ENCODE measurements around the gene NME8. TPM values are rescaled to one million over a fixed set of nuclear protein-coding genes. Genes with fewer than 3 reads are reported as not detected.

NME8 gene
- total RNA-seq, 1 donor from 2014 or later: not detected

- TF ChIP-seq CTCF (IDR thresholded peaks at IDR 0.05; ENCODE audit: insufficient read depth, low read depth, low read length) (no peak), EZH2 (IDR thresholded peaks at IDR 0.05; ENCODE audit: insufficient read depth, low read length) (no peak)
- Histone ChIP-seq H3K36me3 (ENCODE audit: insufficient read depth, low read length) (no peaks in the 10 kb centered on the region), H3K27me3 (ENCODE audit: insufficient read depth, low read length) (no peaks in the 10 kb centered on the region), H3K9ac (ENCODE audit: low read length) (no peak overlapping the region), H3K79me2 (ENCODE audit: insufficient read depth, low read length) (no peaks in the 10 kb centered on the region), H3K4me2 (ENCODE audit: low read length) (no peak overlapping the region), H4K20me1 (ENCODE audit: insufficient read depth, low read length) (no peaks in the 10 kb centered on the region), H2AFZ (ENCODE audit: low read depth, low read length) (no peak overlapping the region), H3K4me1 (ENCODE audit: insufficient read depth, low read length) (no peaks in the 10 kb centered on the region), H3K27ac (ENCODE audit: low read depth, low read length) (no peak overlapping the region), H3K4me3 (ENCODE audit: insufficient read depth, low read depth, low read length) (no peak overlapping the region), H3K9me3 (ENCODE audit: insufficient read depth, low read depth, low read length) (peaks cover 3% of the 10 kb centered on the region)
- Mint-ChIP-seq H3K27ac (ENCODE audit: unreplicated experiment) (no peak overlapping the region), H3K4me3 (ENCODE audit: unreplicated experiment) (no peak overlapping the region), H3K27me3 (ENCODE audit: low read depth, unreplicated experiment) (no peaks in the 10 kb centered on the region), H3K4me1 (ENCODE audit: low read depth, unreplicated experiment) (no peaks in the 10 kb centered on the region), H3K9me3 (ENCODE audit: unreplicated experiment) (no peaks in the 10 kb centered on the region), H3K36me3 (ENCODE audit: low read depth, unreplicated experiment) (no peaks in the 10 kb centered on the region)
- FAIRE-seq (no peak), DNase-seq (ENCODE audit: low read depth) (no peak)
Measured at GRCh38 chr7:37823557-37823956, 24.8 kb upstream of the NME8 start.

DNA sequence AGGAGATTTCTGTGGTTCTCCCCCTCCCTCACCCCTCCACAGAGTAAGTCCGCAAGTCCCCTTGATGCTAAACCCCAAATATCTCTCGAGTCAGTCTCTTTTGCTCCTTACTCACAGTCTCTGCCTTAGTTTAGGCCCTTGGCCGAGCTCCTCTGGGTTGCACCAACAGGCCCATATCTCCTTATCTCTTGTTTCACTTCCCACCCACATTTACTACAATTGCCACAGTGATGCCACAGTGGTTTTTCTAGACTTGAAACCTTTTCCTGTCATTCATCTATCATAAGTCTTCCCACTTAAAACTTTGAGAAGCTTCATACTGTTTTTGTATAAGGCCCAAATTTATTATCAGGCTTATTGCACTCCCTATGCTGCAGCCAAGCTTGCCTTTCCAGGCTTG, 23.4 kb upstream of the NME8 start:
- H3K79me2 ChIP-seq (ENCODE audit: insufficient read depth, low read length): no peaks in the 10 kb centered on the region
- TF ChIP-seq EZH2 (IDR thresholded peaks at IDR 0.05; ENCODE audit: insufficient read depth, low read length): no peak
- TF ChIP-seq CTCF (IDR thresholded peaks at IDR 0.05; ENCODE audit: insufficient read depth, low read depth, low read length): no peak
- no peaks in the 10 kb centered on the region for H3K4me1 Mint-ChIP-seq (ENCODE audit: low read depth, unreplicated experiment)
- no peak overlapping the region for H3K27ac ChIP-seq (ENCODE audit: low read depth, low read length)
- H3K27me3 Mint-ChIP-seq (ENCODE audit: low read depth, unreplicated experiment): no peaks in the 10 kb centered on the region
- FAIRE-seq: no peak
- no peak overlapping the region for H3K4me2 ChIP-seq (ENCODE audit: low read length)
- no peaks in the 10 kb centered on the region for H3K36me3 ChIP-seq (ENCODE audit: insufficient read depth, low read length)
- no peak overlapping the region for H2AFZ ChIP-seq (ENCODE audit: low read depth, low read length)
- no peak overlapping the region for H3K4me3 Mint-ChIP-seq (ENCODE audit: unreplicated experiment)
- no peaks in the 10 kb centered on the region for H3K9me3 Mint-ChIP-seq (ENCODE audit: unreplicated experiment)
- no peaks in the 10 kb centered on the region for H3K4me1 ChIP-seq (ENCODE audit: insufficient read depth, low read length)
- H4K20me1 ChIP-seq (ENCODE audit: insufficient read depth, low read length): no peaks in the 10 kb centered on the region
- peaks cover 3% of the 10 kb centered on the region for H3K9me3 ChIP-seq (ENCODE audit: insufficient read depth, low read depth, low read length)
- no peak overlapping the region for H3K27ac Mint-ChIP-seq (ENCODE audit: unreplicated experiment)
- H3K9ac ChIP-seq (ENCODE audit: low read length): no peak overlapping the region
- no peaks in the 10 kb centered on the region for H3K36me3 Mint-ChIP-seq (ENCODE audit: low read depth, unreplicated experiment)
- H3K4me3 ChIP-seq (ENCODE audit: insufficient read depth, low read depth, low read length): no peak overlapping the region
- DNase-seq (ENCODE audit: low read depth): no peak
- H3K27me3 ChIP-seq (ENCODE audit: insufficient read depth, low read length): no peaks in the 10 kb centered on the region

DNA sequence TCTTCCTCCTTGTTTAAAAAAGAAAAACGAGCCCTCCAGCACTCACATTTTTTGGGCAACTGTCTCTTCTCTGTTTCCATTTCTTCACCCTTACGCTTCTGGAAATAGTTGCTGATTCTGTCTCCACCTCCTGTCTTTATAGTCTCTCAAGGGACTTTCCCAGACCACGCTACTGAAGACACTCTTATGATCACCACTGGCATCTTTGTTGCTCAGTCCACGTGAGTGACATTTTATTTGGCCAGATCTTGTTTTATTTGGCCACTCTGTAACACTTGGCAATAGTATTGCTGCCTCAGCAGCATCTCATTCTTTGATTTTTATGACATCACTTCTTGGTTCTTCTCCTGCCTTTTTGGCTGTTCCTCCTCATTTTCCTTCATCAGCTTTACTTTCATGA, 21.6 kb upstream of the NME8 start:
- Histone ChIP-seq H3K27me3 (ENCODE audit: insufficient read depth, low read length) (no peaks in the 10 kb centered on the region), H3K4me2 (ENCODE audit: low read length) (no peak overlapping the region), H3K4me1 (ENCODE audit: insufficient read depth, low read length) (no peaks in the 10 kb centered on the region), H3K9me3 (ENCODE audit: insufficient read depth, low read depth, low read length) (peaks cover 3% of the 10 kb centered on the region), H3K36me3 (ENCODE audit: insufficient read depth, low read length) (no peaks in the 10 kb centered on the region), H2AFZ (ENCODE audit: low read depth, low read length) (no peak overlapping the region), H4K20me1 (ENCODE audit: insufficient read depth, low read length) (no peaks in the 10 kb centered on the region), H3K9ac (ENCODE audit: low read length) (no peak overlapping the region), H3K4me3 (ENCODE audit: insufficient read depth, low read depth, low read length) (no peak overlapping the region), H3K27ac (ENCODE audit: low read depth, low read length) (no peak overlapping the region), H3K79me2 (ENCODE audit: insufficient read depth, low read length) (no peaks in the 10 kb centered on the region)
- no peak for DNase-seq (ENCODE audit: low read depth)
- Mint-ChIP-seq H3K9me3 (ENCODE audit: unreplicated experiment) (no peaks in the 10 kb centered on the region), H3K27me3 (ENCODE audit: low read depth, unreplicated experiment) (no peaks in the 10 kb centered on the region), H3K4me3 (ENCODE audit: unreplicated experiment) (no peak overlapping the region), H3K4me1 (ENCODE audit: low read depth, unreplicated experiment) (no peaks in the 10 kb centered on the region), H3K27ac (ENCODE audit: unreplicated experiment) (no peak overlapping the region), H3K36me3 (ENCODE audit: low read depth, unreplicated experiment) (no peaks in the 10 kb centered on the region)
- FAIRE-seq: no peak
- TF ChIP-seq CTCF (IDR thresholded peaks at IDR 0.05; ENCODE audit: insufficient read depth, low read depth, low read length) (no peak), EZH2 (IDR thresholded peaks at IDR 0.05; ENCODE audit: insufficient read depth, low read length) (no peak)
